ENCODE data around the gene GNB2. TPM values are rescaled to one million over a fixed set of nuclear protein-coding genes. Genes with fewer than 3 reads are reported as not detected.
A peak's percentile ranks its signal among the peaks of the same experiment; 100 is the strongest.

The GNB2 gene
- total and polyA plus RNA-seq, 3 donors from 2014 or later, result 195 to 325 (median 200) TPM

DNA sequence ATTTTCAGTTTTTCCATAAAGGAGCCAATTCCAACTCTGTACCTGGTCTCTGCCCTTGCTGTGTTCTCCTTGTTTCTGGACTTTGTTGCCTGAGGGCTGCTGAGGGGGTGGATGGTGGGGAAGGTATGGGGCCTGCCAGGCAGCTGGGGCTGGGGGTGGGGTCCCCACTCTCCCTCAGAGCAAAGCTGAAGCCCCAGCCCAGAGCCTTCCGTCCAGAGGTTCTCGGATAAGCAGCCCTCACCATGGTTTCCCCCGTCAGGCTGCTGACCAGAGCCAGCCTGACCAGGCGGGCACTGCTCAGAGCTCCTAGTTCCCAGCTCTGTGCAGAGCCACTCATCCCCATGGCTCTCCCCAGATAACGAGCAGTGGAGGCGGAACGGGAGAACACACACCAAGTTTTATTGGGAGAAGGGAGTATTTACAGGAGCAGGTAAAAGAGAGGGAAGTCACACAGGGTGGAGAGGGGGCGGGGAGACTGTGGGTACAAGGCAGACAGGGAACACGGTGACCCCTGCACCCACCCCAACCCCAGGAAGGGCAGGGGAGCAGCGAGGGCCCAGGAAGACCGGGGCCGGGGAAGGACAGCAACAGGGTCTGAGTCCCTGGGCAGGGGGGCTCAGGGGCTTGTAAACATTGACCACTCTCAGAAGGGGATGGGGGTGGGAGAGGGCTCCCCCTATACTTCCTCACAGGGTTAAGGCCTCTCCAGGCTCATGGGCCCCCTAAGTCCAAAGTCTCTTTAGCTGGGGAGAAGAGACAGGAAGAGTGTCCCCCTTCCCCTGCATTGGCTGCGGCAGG is 5.8 kb downstream of the GNB2 start:
- Histone ChIP-seq H3K27ac (peak overlapping the region in 1 of 2 donors; percentile 23), H3K36me3 (ENCODE audit: low read depth, missing control alignments) (no peaks in the 10 kb centered on the region), H3K4me1 (peaks cover 26% of the 10 kb centered on the region), H3K27me3 (no peaks in the 10 kb centered on the region), H3K4me3 (no peak overlapping the region), H3K9me3 (no peaks in the 10 kb centered on the region)
- WGBS, 2 donors, result 48 to 51% methylated on average over 10 to 13 of the region's 13 CpGs
- peak; percentile 39 for DNase-seq
- TF ChIP-seq POLR2A (IDR thresholded peaks at IDR 0.05), result no peak
- intact Hi-C loops (cut with DNase I; ENCODE audit: low total_unique reads), result no loop called here

DNA sequence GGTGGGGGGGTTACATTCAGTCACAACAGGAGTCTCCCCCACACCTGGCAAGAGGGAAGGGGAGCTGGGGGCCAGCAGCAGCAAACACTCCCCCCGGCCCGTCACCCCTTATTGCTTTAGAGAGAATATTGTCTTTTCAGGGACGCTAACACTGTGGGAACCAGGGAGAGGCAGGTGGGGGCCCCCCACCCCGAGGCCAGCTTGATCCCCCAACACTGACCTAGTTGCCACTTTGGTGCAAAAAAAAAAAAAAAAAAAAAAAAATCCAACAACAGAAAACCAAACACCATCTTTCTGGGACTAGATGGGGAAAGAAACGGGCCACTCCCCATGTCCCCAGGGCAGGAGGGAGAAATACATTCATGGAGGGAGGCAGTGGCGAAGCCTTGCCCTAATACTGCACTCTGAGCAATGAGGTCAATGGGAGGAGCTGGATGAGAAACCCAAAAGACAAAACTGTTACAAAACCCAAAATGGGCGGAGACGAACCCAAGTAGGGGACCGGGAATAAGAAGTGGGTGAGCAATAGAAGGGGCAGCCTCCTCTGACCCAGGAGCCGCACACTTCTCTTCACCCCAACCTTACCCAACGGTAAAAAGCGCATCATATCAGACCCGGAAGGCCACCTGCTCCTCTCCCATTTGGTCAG is 6.5 kb downstream of the GNB2 start:
- intact Hi-C loops (cut with DNase I; ENCODE audit: low total_unique reads), result no loop called here
- H3K4me1 ChIP-seq, result peaks cover 26% of the 10 kb centered on the region
- no peaks in the 10 kb centered on the region for H3K9me3 ChIP-seq
- no peaks in the 10 kb centered on the region for H3K27me3 ChIP-seq
- H3K27ac ChIP-seq, result peak overlapping the region; percentile 25 to 50
- WGBS, 2 donors, result 56 to 67% methylated on average over 12 to 13 of the region's 13 CpGs
- no peaks in the 10 kb centered on the region for H3K36me3 ChIP-seq (ENCODE audit: low read depth, missing control alignments)
- TF ChIP-seq, protein P1, sequence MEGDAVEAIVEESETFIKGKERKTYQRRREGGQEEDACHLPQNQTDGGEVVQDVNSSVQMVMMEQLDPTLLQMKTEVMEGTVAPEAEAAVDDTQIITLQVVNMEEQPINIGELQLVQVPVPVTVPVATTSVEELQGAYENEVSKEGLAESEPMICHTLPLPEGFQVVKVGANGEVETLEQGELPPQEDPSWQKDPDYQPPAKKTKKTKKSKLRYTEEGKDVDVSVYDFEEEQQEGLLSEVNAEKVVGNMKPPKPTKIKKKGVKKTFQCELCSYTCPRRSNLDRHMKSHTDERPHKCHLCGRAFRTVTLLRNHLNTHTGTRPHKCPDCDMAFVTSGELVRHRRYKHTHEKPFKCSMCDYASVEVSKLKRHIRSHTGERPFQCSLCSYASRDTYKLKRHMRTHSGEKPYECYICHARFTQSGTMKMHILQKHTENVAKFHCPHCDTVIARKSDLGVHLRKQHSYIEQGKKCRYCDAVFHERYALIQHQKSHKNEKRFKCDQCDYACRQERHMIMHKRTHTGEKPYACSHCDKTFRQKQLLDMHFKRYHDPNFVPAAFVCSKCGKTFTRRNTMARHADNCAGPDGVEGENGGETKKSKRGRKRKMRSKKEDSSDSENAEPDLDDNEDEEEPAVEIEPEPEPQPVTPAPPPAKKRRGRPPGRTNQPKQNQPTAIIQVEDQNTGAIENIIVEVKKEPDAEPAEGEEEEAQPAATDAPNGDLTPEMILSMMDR (IDR thresholded peaks at IDR 0.05), result no peak
- no peak for TF ChIP-seq POLR2A (IDR thresholded peaks at IDR 0.05)
- peak; percentile 61 for DNase-seq
- H3K4me3 ChIP-seq, result no peak overlapping the region

DNA sequence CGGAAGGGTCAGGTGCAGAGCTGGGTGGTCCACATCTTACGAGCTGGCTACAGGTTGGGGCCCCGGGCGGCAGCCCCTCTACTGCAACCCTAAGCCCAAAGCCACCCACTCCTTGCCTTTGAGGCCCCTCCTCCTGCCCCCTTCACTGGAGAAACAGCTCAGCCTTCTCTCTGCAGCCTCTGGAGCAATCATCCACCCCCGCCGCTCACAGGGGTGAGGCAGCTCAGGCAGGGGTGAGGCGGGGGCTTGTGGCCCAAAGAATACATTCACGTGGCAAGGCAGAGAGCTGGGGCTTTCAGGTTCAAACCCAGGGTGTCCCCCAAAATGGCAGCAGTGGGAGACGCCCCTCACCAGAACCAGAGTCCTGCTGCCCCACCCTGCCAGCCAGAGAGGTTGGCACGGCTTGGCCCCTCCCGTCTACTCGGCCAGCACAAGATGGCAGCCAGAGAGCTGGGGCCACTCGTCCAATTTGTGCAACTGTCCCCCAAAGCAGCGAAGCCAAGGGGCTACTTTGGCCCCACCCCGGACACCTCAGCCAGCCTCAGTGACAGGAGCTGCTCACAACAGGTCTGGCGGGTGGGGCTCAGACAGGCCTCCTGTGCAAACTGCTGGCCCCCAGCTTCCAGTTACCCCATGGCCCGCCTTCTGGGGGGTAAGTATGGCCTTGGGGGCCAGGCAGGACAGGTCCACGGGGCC is 7.2 kb downstream of the GNB2 start:
- DNase-seq, result no peak
- H3K36me3 ChIP-seq (ENCODE audit: low read depth, missing control alignments), result no peaks in the 10 kb centered on the region
- WGBS, 2 donors, result 84 to 91% methylated on average over 8 to 18 of the region's 18 CpGs
- no peak overlapping the region for H3K4me3 ChIP-seq
- TF ChIP-seq, protein P1 (IDR thresholded peaks at IDR 0.05), result no peak
- TF ChIP-seq POLR2A (IDR thresholded peaks at IDR 0.05), result no peak
- intact Hi-C loops (cut with DNase I; ENCODE audit: low total_unique reads), result no loop called here
- peaks cover 26% of the 10 kb centered on the region for H3K4me1 ChIP-seq
- H3K27ac ChIP-seq, result peak overlapping the region; percentile 25 to 50
- H3K9me3 ChIP-seq, result no peaks in the 10 kb centered on the region
- no peaks in the 10 kb centered on the region for H3K27me3 ChIP-seq

DNA sequence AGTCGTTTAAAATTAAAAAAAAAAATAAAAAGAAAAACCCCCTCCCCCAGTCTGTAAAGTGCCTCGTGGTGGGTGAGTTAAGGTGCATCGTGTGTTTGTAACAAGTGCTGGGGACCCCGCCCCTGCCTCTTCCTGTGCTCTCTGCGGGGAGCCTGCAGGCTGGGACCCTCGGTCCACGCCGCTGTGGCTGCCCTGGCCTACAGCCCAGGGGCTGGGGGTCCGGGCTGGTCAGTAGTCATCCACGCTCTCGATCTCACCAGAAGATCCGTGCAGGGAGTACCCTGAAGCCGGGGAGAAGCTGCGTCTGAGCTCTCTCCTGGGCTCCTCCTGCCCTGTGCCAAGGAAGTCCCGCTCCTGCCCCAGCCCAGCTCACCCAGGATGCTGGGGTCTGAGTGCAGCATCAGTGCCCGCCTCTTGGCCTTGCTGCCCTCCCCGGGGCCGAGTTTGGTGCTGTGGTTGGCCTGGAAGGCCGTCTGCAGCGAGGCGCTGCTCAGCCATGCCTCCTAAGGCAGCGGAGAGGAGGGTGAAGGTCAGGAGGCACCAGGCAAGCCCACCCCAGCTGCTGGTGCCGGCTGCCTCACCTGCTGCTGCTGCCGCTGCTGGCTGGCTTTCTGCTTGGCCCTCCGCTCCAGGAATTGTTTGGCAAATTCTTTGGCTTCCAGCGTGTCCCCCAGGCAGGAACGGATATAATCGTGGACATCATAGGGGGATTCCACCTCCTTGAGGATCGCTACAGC is 8.1 kb downstream of the GNB2 start:
- no peak overlapping the region for H3K4me3 ChIP-seq
- H3K9me3 ChIP-seq, result no peaks in the 10 kb centered on the region
- no peaks in the 10 kb centered on the region for H3K27me3 ChIP-seq
- WGBS, 2 donors, result 71 to 80% methylated on average over 15 to 26 of the region's 29 CpGs
- H3K27ac ChIP-seq, result no peak overlapping the region
- intact Hi-C loops (cut with DNase I; ENCODE audit: low total_unique reads), result no loop called here
- DNase-seq, result no peak
- TF ChIP-seq, protein P1 (IDR thresholded peaks at IDR 0.05), result no peak
- no peak for TF ChIP-seq POLR2A (IDR thresholded peaks at IDR 0.05)
- H3K36me3 ChIP-seq (ENCODE audit: low read depth, missing control alignments), result no peaks in the 10 kb centered on the region
- peaks cover 24% of the 10 kb centered on the region for H3K4me1 ChIP-seq

All from testis (tissue), 3 donors.